ENCODE results near the gene RANBP6. TPM values are rescaled to one million over a fixed set of nuclear protein-coding genes. Genes with fewer than 3 reads are reported as not detected.

Gene RANBP6
- polyA plus RNA-seq, 1 of the 3 experiments (the other 2 are of a cell fraction), result 4.1 TPM

GRCh38 chr9:6054280-6055099 is 39.1 kb upstream of the RANBP6 start (continued):
- TF ChIP-seq, protein P1, sequence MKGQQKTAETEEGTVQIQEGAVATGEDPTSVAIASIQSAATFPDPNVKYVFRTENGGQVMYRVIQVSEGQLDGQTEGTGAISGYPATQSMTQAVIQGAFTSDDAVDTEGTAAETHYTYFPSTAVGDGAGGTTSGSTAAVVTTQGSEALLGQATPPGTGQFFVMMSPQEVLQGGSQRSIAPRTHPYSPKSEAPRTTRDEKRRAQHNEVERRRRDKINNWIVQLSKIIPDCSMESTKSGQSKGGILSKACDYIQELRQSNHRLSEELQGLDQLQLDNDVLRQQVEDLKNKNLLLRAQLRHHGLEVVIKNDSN (IDR thresholded peaks at IDR 0.05; ENCODE audit: borderline replicate concordance, low read depth), result no peak
- TF ChIP-seq SIN3A (IDR thresholded peaks at IDR 0.05; ENCODE audit: borderline replicate concordance, low read depth, low read length), result no peak
- TF ChIP-seq SMC3 (IDR thresholded peaks at IDR 0.05; ENCODE audit: low read depth, low read length), result peak; percentile 73
- no peak for TF ChIP-seq RXRA (IDR thresholded peaks at IDR 0.05; ENCODE audit: borderline replicate concordance, low read depth)
- no peak for TF ChIP-seq RCOR1 (IDR thresholded peaks at IDR 0.05; ENCODE audit: low read length)
- TF ChIP-seq NRF1 (IDR thresholded peaks at IDR 0.05; ENCODE audit: low read depth, low read length), result no peak
- TF ChIP-seq CHD2 (IDR thresholded peaks at IDR 0.05; ENCODE audit: low read length, partially characterized antibody), result no peak
- TF ChIP-seq ELF1 (IDR thresholded peaks at IDR 0.05), result no peak
- TF ChIP-seq TAF1 (IDR thresholded peaks at IDR 0.05; ENCODE audit: borderline replicate concordance, low read depth, low read length), result no peak
- no peak for TF ChIP-seq NFIC (IDR thresholded peaks at IDR 0.05; ENCODE audit: borderline replicate concordance)

- H3K27me3 ChIP-seq (ENCODE audit: insufficient read depth), result no peaks in the 10 kb centered on the region; the same call in 1 of the 2 replicates
- no peaks in the 10 kb centered on the region for H3F3A ChIP-seq (replicated peaks; ENCODE audit: insufficient read depth)
- TF ChIP-seq GATA2 (CRISPR knock-in tag; IDR thresholded peaks at IDR 0.05) (no peak), JUND (IDR thresholded peaks at IDR 0.05) (no peak)
- H3K4me3 ChIP-seq (ENCODE audit: low read depth in 2 of 2, low read length in 1 of 2), result no peak overlapping the region
- H3K9me3 ChIP-seq, result no peaks in the 10 kb centered on the region
- POLR2A ChIA-PET, result no interaction called here
- no peaks in the 10 kb centered on the region for H3K36me3 ChIP-seq (replicated peaks in 1 of 2; ENCODE audit: control insufficient read depth in 1 of 2, insufficient read depth in 2 of 2, low read length in 1 of 2)
- H3K79me2 ChIP-seq (ENCODE audit: insufficient read depth), result no peaks in the 10 kb centered on the region
- no peak for DNase-seq
- no peak overlapping the region for H3K4me2 ChIP-seq
- H2AFZ ChIP-seq (ENCODE audit: low read depth), result no peak overlapping the region
- no peaks in the 10 kb centered on the region for H4K20me1 ChIP-seq (ENCODE audit: insufficient read depth)
- WGBS (ENCODE audit: low lambda C conversion rate), result 22% methylated on average over 2 of the region's 2 CpGs
- H3K4me1 ChIP-seq (ENCODE audit: control insufficient read depth in 1 of 2, insufficient read depth in 2 of 2, low read depth in 1 of 2, low read length in 1 of 2), result no peaks in the 10 kb centered on the region
- no peak overlapping the region for H3K27ac ChIP-seq (ENCODE audit: low read depth in 2 of 2, low read length in 1 of 2)
- H3K9ac ChIP-seq, result no peak overlapping the region
- H3K9me2 ChIP-seq, result no peaks in the 10 kb centered on the region
- CTCF ChIA-PET, result interaction anchor here (0.8 kb wide), 1 partner anchor 167 kb away, joined by 3 read pairs; no protein-coding TSS in a partner anchor
Observed at GRCh38 chr9:6052293-6052919, 37.0 kb upstream of the RANBP6 start.

DNA sequence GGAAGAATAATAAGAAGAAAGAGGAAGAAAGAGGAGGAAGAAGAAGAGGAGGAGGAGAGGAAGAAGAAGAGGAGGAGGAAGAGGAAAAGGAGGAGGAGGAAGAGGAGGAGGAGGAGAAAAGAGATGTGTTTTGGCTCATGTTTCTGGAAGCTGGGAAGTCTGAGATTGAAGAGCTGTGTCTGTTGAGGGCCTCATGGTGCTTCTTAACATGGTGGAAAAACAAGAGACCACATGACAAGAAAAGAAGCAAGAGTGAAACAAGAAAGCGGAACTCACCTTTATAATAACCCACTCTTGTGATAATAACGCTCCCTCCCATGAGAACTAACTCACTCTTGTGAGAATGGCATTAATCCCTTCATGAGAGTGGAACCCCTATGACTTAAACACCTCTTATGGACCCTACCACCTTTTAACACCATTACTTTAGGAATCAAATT is 36.1 kb upstream of the RANBP6 start:
- Histone ChIP-seq H3K36me3 (replicated peaks in 1 of 2; ENCODE audit: control insufficient read depth in 1 of 2, insufficient read depth in 2 of 2, low read length in 1 of 2) (no peaks in the 10 kb centered on the region), H3K79me2 (ENCODE audit: insufficient read depth) (no peaks in the 10 kb centered on the region), H3K4me3 (ENCODE audit: low read depth in 2 of 2, low read length in 1 of 2) (no peak overlapping the region), H2AFZ (ENCODE audit: low read depth) (no peak overlapping the region), H3K4me1 (ENCODE audit: control insufficient read depth in 1 of 2, insufficient read depth in 2 of 2, low read depth in 1 of 2, low read length in 1 of 2) (no peaks in the 10 kb centered on the region), H3K27ac (ENCODE audit: low read depth in 2 of 2, low read length in 1 of 2) (no peak overlapping the region), H3K27me3 (ENCODE audit: insufficient read depth) (no peaks in the 10 kb centered on the region; the same call in 1 of the 2 replicates), H3F3A (replicated peaks; ENCODE audit: insufficient read depth) (no peaks in the 10 kb centered on the region), H3K9me2 (no peaks in the 10 kb centered on the region), H4K20me1 (ENCODE audit: insufficient read depth) (no peaks in the 10 kb centered on the region), H3K9ac (no peak overlapping the region), H3K4me2 (no peak overlapping the region), H3K9me3 (no peaks in the 10 kb centered on the region)
- WGBS (ENCODE audit: low lambda C conversion rate), result 70% methylated on average over 2 of the region's 2 CpGs
- DNase-seq, result no peak
- TF ChIP-seq SMC3 (IDR thresholded peaks at IDR 0.05; ENCODE audit: low read depth, low read length), result no peak
- TF ChIP-seq, protein P2, sequence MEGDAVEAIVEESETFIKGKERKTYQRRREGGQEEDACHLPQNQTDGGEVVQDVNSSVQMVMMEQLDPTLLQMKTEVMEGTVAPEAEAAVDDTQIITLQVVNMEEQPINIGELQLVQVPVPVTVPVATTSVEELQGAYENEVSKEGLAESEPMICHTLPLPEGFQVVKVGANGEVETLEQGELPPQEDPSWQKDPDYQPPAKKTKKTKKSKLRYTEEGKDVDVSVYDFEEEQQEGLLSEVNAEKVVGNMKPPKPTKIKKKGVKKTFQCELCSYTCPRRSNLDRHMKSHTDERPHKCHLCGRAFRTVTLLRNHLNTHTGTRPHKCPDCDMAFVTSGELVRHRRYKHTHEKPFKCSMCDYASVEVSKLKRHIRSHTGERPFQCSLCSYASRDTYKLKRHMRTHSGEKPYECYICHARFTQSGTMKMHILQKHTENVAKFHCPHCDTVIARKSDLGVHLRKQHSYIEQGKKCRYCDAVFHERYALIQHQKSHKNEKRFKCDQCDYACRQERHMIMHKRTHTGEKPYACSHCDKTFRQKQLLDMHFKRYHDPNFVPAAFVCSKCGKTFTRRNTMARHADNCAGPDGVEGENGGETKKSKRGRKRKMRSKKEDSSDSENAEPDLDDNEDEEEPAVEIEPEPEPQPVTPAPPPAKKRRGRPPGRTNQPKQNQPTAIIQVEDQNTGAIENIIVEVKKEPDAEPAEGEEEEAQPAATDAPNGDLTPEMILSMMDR (IDR thresholded peaks at IDR 0.05), result no peak
- TF ChIP-seq FOSL2 (IDR thresholded peaks at IDR 0.05; ENCODE audit: borderline replicate concordance, low read depth), result no peak
- no peak for TF ChIP-seq ELF1 (IDR thresholded peaks at IDR 0.05)
- TF ChIP-seq FOXM1 (IDR thresholded peaks at IDR 0.05; ENCODE audit: low read depth), result no peak
- TF ChIP-seq FOXJ3 (CRISPR knock-in tag; IDR thresholded peaks at IDR 0.05), result no peak
- CTCF ChIA-PET, result interaction anchor here (0.7 kb wide), 1 partner anchor 165 kb away, joined by 3 read pairs; no protein-coding TSS in a partner anchor
- POLR2A ChIA-PET, result no interaction called here
